Ammon's horn (tissue), 1 donor: ENCODE data around the gene ANOS1.

Experiments
- DNase-seq: peaks from one replicate; pipeline ENCODE4 v3.0.0-alpha.2; 2016; ENCODE audit warnings: low spot score

Gene ANOS1

GRCh38 chrX:8714164-8714563, 17.8 kb downstream of the ANOS1 start:
- no peak for DNase-seq

GRCh38 chrX:8711401-8711800, 20.5 kb downstream of the ANOS1 start:
- DNase-seq: no peak

- no peak for DNase-seq
Measured at GRCh38 chrX:8704184-8704583, 27.8 kb downstream of the ANOS1 start.

- no peak for DNase-seq
Measured at GRCh38 chrX:8692871-8693270, 39.1 kb downstream of the ANOS1 start.

GRCh38 chrX:8689473-8689872, 42.5 kb downstream of the ANOS1 start:
- no peak for DNase-seq

- DNase-seq: no peak
Measured at GRCh38 chrX:8688776-8689175, 43.2 kb downstream of the ANOS1 start.

GRCh38 chrX:8684201-8684965, 47.6 kb downstream of the ANOS1 start:
- no peak for DNase-seq

- no peak for DNase-seq
Measured at GRCh38 chrX:8683687-8684086, 48.2 kb downstream of the ANOS1 start.

- no peak for DNase-seq
Measured at GRCh38 chrX:8679550-8679949, 52.4 kb downstream of the ANOS1 start.

GRCh38 chrX:8675006-8675630, 56.8 kb downstream of the ANOS1 start:
- no peak for DNase-seq

GRCh38 chrX:8673201-8673600, 58.7 kb downstream of the ANOS1 start:
- no peak for DNase-seq

GRCh38 chrX:8672176-8672575, 59.8 kb downstream of the ANOS1 start:
- DNase-seq: no peak

GRCh38 chrX:8668813-8669212, 63.1 kb downstream of the ANOS1 start:
- peak; percentile 25 for DNase-seq

- DNase-seq: no peak
Measured at GRCh38 chrX:8663325-8663724, 68.6 kb downstream of the ANOS1 start.

GRCh38 chrX:8657883-8658282, 74.1 kb downstream of the ANOS1 start:
- no peak for DNase-seq

GRCh38 chrX:8653956-8654355, 78.0 kb downstream of the ANOS1 start:
- DNase-seq: no peak

- no peak for DNase-seq
Measured at GRCh38 chrX:8649969-8650368, 82.0 kb downstream of the ANOS1 start.

- DNase-seq: no peak
Measured at GRCh38 chrX:8647176-8647575, 84.8 kb downstream of the ANOS1 start.

- DNase-seq: no peak
Measured at GRCh38 chrX:8639949-8640475, 91.9 kb downstream of the ANOS1 start.

- no peak for DNase-seq
Measured at GRCh38 chrX:8636497-8636896, 95.4 kb downstream of the ANOS1 start.

- DNase-seq: no peak
Measured at GRCh38 chrX:8635812-8636211, 96.1 kb downstream of the ANOS1 start.

GRCh38 chrX:8632924-8633323, 99.0 kb downstream of the ANOS1 start:
- DNase-seq: no peak

GRCh38 chrX:8629871-8630270, 102.1 kb downstream of the ANOS1 start:
- DNase-seq: no peak

GRCh38 chrX:8627796-8628195, 104.1 kb downstream of the ANOS1 start:
- no peak for DNase-seq
